Activated CD8-positive, alpha-beta memory T cell treated with anti-CD3 and anti-CD28 coated beads for 4 hours (primary cell): ENCODE measurements around the gene NT5DC4.

ENCODE experiments used
- DNase-seq, 2 donors: peaks; one replicate each; pipeline ENCODE4 v3.0.0-alpha.2; 2020; ENCODE audit warnings: low read depth in 2 of 2

Gene NT5DC4

GRCh38 chr2:112784199-112785189 lies 63.7 kb downstream of the NT5DC4 start, which contains the start of gene IL1A:
IL1A (minus strand) TSS chr2:112784493; CDS start chr2:112783770, 723 bp downstream.
- no peak for DNase-seq

GRCh38 chr2:112787294-112787693 lies 66.5 kb downstream of the NT5DC4 start:
- no peak for DNase-seq

DNA sequence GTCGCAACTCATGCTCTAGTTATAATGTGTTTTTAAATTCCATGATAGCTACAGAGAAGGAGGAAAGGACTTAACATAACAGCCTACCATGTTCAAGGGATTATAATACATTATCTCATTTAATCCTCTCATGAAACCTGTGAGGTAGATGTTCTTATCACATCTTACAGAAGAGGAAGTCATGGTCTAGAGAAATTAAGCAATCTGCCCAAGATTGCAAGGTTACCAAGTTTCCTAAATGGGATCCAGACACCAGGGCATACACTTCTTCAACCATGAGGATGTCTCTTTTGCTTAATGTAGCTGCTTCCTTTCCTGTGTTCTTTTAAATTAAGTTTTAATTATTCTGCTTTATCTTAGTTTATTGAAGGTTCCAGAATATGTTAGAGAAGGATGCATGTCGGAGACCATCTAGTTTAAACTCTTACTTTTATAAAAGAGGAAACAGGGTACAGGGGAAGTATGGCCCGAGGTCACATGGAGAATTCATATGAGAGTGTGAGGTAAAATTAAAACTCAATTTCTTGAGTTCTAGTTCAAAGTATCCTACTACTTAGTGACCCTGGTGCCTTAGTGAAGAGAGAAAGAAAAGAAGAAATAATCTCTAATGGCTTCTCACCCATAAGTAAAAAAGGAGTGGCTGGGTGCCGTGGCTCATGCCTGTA lies 67.0 kb downstream of the NT5DC4 start:
- no peak for DNase-seq

DNA sequence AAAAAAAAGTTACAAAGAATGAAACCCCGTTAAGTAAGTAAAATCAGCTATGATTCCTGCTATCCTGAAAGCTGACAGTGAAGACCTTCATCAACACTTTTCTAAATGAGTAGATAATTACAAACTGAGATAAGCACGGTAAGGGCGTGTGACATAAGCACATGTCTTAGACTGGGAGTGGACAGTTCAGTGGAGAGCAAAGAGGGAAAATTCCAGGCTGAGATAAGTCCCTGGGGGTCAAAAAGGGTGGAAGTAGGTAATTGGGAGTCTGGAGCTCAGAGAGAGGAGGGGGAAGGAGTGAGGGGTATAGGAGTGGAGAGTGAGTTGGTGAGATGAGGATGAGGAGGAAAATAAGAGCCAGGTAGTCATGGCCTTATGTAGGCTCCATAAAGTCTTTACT lies 67.8 kb downstream of the NT5DC4 start:
- no peak for DNase-seq
